ENCODE measurements around the gene GNAT3.

DNA sequence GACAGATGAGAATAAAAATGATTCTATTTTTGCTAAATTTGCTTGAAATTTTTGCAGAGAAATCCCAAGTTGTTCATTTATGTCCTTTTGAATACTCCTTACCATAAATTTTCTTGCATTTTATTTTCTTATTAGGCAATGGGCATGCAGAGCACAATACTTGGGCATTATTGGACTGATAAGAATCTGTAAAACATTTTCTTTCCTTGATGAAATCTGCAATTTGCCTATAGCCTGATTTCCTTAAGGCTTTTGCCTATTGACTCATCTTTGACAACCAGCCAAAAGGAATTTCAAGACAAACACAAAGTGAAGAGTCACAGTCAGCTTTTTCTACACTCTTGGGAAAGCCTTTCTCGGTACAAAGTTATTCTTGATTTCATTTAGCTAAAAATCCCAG, 30.5 kb upstream of the GNAT3 start:
- TF ChIP-seq POLR2A (IDR thresholded peaks at IDR 0.05; ENCODE audit: low read depth, low read length) (no peak), POLR2AphosphoS5 (IDR thresholded peaks at IDR 0.05; ENCODE audit: low read depth, low read length) (no peak), TAF1 (IDR thresholded peaks at IDR 0.05; ENCODE audit: low read depth, low read length) (no peak), SPI1 (IDR thresholded peaks at IDR 0.05; ENCODE audit: low read depth, low read length) (no peak), PAX5 (IDR thresholded peaks at IDR 0.05; ENCODE audit: insufficient read depth, low read length, severe bottlenecking) (no peak), POU2F2 (IDR thresholded peaks at IDR 0.05; ENCODE audit: low read depth, low read length) (no peak)
